Kidney tubule cell (primary cell): Measurements from ENCODE around the gene TTLL11.
"Not testable (repeated sequence)": the region's sequence is repeated elsewhere in the genome, so short reads cannot be mapped to it uniquely, and the experiment has no call there.

Experiments used
- DNase-seq: peaks from one replicate; pipeline ENCODE4 v3.0.0-alpha.2; 2018; ENCODE audit warnings: low spot score

The TTLL11 gene

DNA sequence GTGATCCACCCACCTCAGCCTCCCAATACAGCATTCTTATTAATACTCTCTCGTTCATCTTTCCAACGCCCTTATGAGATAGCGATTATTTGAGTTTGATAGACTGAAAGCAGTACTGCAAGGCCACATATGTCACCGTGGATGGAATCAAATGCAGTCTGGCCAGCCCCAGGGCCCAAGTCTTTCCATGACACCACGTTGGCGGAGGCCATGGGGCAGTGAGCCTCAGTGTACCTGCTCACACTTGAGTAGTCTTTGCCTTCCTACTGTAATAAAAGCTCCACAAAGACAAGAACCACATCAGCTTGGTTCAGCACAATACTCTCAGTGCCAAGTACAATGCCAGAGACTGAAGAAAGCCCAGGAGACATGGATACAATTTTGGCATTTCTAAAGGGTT, 88.5 kb downstream of the TTLL11 start:
- no peak for DNase-seq

DNA sequence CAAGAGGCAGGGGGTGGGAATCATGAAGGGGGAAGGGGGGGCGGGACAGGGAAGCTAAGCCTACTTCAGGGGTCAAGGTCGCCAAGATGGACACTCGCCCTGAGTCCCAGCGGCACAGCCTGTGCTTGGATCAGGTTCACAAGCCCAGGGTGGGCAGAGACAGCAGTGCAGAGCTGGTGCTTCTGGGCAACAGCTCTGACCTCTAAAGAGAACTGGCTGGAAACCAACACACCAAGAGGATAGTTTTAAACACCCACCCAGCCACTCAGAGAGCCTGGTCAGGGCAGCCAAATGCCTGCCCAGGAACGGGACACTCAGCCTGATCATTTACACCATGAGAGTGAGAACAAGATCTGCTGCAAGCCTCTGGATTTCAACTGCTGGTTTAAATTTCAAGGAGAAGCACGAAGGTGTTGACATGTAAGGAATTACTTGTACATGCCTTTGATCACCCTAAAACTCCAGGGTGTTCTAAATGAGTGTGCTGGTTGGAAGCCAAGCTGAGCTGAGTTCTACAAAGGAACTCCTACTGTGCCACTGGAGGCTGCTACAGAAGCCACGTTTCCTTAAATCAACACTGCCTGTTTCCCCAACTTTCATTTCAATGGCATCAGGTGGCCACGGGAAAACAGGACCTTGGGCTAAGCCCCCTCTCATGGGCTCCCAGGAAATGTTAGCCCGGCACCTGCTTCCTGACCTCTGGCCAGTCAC, 91.5 kb downstream of the TTLL11 start:
- DNase-seq: no peak

DNA sequence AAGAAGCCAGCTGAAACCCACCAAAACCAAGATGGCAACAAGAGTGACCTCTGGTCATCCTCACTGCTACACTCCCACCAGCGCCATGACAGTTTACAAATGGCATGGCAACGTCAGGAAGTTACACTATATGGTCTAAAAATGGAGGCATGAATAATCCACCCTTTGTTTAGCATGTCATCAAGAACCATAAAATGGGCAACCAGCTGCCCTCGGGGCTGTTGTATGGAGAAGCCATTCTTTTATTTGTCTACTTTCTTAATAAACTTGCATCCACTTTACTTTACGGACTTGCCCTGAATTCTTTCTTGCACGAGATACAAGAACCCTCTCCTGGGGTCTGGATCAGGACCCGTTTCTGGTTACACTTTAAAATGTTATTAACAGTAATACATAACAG, 92.6 kb downstream of the TTLL11 start:
- DNase-seq: not testable (repeated sequence)

DNA sequence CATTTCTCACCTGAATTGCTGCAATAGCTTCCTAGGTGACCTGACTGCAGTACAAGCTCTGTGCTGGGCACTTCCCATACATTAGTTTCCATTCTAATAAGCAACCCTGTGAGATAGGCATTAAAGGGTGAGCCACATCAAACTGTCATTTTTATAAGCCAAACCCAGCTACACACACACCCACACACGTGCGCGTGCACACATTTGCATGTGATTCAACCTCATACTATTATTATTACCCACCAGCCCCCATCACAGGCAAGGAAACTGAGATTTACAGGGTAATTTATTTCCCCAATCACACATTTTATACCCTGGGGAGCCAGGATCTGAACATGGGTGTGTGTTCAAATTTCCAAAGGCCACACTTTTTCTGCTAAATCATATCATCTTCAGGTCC, 93.6 kb downstream of the TTLL11 start:
- no peak for DNase-seq

DNA sequence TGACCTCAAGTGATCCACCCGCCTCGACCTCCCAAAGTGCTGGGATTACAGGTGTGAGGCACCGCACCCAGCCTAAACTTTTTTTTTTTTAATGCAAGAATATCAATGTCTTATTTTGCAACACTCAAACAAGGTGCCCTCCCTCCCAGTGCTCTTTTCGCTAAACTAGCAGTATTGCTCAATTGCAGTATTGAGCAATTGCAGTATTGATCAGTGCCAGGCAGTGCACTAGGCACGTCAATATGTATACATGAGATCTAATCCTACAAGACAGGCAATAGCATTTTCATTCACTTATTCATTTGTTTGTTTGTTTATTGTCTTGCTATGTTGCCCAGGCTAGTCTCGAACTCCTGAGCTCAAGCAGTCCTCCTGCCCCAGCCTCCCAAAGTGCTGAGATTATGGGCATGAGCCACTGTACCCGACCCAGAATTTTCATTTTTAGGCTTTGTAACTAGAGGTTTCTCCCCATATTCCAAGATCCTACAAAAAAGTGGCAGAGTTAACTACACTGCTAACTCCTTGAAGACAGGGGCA, 94.5 kb downstream of the TTLL11 start:
- DNase-seq: no peak

DNA sequence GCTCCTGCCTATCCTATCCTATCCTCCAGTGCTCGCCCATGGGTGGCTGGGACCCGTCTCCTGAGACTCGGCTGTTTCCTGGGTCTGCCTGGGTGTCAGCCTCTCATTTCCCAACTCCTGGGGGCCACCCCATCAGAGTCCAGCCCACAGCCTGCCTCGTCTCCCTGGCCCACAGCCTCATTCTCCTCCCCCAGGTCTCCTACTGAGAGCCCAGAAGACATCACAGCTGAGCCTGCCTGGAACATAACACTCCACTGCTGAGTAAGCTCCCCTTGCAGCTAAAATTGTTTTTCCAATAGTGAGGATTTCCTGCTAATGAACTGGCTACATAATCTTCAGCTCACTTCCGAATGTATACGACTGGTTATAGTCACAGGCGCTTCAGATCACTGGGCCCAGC, 95.3 kb downstream of the TTLL11 start:
- DNase-seq: no peak

DNA sequence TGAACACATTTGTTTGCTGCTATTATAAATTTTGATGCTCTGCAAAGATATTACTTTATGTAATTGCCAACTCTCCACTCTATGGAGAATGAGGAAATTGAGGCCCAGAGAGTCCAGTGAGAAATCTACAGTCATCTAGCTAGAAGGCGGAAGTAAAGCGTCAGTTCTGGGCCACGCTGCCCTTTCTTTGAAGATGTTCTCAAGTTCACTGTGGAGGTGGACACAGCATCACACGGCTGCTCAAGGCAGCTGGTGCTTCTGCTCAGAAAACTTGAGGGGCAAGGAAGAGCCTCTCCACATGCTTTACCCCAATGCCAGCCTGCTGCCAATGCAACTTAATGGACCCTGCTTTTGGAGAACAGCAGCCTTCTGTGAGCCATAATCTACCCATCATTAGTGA, 96.3 kb downstream of the TTLL11 start:
- no peak for DNase-seq

DNA sequence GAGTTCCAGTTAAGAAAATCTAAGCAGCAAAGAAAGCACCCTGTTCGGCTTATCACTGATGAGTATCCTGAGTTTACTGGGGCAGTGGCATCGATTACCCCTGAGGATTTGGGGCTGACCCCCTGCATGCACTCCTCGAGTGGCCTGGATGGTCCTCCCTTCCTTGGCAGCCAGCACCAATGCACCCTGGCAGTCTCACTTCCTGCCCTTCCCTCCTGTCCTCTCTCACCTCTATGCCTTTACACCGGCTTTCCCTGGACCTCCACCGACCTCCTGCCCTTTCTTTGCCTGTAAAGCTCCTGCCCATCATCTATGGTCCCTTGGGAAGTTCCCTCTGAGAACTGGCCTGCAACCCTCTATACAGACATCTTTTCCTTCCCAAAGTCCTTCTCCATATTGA, 97.1 kb downstream of the TTLL11 start:
- DNase-seq: no peak

DNA sequence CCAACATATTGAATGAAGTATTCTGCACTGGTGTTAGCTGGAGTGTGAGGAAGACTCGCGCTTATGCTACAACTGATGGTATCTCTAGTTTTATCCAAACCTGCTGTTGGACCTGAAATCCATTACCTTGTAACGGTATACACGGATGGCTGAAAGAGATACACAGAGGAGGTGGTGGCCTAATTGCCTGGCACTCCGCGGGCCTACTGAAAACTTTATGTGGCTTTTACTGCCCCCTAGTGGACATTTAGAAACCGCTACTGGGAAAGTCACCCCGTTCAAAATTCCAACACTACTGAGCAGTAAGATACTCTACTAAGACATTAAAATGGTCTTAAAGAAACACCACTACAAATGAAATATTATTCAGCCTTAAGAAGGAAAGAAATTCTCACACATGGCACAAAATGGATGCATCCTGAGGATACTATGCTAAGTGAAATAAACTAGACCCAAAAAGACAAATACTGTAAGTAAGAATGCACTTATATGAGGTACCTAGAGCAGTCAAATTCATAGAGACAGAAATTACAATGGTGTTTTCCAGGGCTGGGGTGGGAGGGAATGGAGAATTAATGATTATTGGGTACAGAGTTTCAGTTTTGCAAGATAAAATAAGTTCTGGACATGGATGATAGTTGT, 100.4 kb downstream of the TTLL11 start:
- peak; percentile 81 for DNase-seq

DNA sequence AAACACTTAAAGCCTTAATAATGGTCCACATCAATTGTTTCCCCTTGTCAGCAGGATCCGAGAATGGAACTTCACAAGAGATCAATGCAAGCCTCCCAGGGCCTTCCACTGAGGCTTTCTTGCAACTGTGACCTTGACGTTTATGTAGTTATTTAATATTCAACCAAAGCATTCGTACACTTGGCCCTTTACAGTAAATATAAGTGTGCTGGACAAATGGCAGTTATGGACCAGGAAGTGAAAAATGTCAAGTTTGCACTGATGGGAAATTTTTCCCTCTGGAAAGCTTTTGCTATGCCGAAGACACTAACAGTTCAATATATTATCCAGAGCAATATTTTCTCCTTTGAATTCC, 101.8 kb downstream of the TTLL11 start:
- DNase-seq: no peak

DNA sequence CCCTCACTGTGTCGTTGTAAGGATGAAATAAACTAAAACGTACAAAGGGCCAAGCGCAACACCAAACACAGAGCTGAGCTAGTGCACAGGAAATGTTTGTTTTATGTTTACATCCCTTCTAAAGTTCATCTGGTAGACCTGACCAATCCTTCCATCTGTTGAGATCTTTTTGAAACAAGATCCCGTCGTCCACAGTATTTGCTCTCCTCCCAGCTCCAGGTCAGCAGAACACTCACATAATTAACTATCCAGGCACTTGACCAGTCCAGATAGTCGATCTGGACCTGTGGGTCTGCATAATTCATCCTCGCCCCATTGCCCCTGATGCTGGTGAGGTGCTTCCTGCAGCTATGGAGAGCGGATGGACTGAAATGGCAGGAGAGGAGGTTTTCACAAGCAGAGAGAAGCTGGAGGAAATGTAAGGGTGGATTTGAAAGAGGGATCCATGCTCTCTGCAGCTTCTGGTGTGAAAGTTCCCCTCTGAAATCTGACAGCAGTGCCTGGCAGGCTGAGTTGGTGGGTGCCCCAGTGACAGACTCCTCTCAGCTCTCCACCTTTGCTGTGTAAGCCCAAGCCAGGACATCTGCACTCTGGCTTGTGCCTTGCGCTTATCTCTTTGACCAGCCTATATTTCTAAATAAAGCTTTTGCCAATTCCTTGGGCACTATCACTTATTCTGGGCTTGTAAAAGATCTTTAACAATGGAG, 102.4 kb downstream of the TTLL11 start:
- no peak for DNase-seq

DNA sequence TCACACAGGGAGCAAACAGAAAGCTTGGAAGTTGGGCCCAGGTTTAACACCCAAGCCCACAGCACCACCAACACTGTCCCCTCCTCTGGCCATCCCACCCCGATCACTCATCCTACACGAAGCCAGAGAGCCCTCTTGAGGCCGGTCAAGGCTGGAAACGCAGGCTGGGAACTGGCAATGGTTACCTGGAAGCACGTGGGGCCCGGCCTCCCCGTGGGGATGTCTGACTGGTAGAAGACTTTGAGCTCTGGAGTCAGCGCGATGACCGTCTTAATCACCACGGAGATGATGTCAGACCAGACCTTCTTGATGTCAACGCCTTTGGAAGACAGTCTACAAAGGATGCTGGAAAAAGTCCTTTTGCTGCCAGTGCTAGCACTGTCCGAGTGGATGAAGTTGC, 104.1 kb downstream of the TTLL11 start:
- DNase-seq: peak; percentile 39

DNA sequence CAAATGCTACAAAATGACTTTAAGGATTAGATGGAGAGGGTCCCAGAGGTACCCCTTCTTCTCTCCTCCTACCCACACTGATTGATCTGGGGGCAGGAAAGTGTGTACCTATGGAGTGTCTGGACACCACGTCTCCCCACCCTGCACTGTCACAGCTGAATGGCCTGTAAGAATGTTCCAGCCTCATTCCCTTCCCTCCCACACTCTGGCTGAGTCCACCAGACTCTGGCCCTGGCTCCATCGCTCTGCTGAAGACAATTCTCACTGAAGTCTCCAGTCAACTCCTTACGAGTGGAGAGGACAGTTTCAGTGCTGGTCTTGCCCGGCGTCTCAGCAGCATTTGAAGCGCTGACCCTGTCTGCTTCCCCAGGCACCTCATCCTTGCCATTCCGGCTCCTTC, 105.8 kb downstream of the TTLL11 start:
- DNase-seq: peak; percentile 66

DNA sequence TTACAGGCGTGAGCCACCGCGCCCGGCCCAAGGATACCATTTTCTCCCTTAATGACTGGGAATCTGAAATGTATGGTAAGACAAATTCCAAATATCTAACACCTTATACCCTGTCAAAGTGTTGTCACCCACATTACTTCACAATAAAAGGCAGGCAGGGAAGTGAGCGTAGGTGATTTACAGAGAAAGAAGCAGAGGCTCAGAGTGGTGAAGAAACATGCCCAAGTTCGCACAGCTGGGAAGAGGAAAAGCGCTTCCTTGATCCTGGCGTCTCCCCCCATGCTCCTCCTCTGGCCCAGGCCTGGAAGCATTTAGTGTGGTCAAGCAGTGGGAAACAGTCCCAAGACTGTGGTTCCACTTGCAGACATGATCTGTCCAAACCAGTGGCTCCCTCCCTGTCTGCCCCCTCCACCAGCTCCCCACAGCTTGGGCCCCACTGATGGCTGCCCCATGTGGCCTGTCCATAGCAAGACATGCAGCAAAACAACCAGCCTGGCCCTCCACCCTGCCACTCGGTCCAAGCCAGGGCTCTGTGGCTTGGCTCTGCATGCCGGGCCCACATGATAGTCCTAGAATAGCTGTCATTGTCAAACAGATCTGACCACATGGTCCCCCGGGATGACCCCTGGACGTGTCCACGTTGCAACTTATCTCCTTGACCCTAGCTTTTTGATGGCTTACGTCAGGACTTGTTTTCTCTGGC, 107.2 kb downstream of the TTLL11 start:
- DNase-seq: no peak

DNA sequence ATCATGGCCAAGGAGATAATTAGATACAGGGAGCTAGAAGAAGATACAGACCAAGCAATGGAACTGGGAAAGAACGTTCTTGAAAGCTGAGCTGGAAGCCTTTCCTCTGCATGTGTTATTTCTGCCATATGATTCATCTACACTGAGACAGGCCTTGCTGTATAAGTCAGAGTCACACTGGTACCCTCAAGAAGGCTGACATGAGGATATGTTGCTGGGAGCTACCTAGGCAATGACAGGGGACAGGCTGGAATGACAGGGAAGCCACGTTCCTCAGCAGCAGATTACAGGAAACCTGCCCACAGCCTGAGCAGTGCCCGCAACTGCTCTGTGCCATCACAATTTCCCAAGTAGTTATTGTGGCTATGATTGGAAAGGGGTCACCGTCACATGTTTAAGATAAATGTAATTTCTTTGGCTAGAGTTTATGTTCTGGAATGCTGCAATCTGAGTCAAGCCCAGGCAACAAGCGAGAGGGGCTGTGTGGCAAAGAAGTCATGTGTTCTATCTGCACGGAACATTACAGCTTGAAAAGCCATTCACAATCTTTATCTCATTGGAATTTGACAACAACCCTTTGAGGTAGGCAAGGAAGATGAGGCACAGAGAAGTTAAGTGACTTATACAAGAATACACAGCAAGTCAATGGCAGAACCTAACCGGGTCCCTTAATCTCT, 108.2 kb downstream of the TTLL11 start:
- peak; percentile 67 for DNase-seq

DNA sequence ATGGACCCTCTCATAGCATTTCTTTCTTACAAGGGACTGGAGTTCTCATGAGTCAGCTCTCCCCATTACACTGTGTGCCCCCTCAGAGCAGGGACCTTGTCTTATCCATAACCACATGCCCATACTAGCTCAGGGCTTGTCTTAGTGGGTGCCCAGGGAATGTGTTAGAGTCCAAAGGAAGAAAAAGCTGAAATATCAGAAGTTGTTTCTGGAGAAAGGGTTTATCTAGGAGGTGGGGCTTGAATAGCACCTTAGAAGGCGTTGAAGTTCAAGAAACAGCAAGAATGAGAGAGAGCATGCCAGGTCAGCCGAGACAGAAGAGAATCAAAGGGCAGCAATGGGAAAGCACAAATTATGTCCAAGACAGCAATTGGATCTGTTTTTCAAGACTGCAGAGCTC, 109.4 kb downstream of the TTLL11 start:
- DNase-seq: no peak

DNA sequence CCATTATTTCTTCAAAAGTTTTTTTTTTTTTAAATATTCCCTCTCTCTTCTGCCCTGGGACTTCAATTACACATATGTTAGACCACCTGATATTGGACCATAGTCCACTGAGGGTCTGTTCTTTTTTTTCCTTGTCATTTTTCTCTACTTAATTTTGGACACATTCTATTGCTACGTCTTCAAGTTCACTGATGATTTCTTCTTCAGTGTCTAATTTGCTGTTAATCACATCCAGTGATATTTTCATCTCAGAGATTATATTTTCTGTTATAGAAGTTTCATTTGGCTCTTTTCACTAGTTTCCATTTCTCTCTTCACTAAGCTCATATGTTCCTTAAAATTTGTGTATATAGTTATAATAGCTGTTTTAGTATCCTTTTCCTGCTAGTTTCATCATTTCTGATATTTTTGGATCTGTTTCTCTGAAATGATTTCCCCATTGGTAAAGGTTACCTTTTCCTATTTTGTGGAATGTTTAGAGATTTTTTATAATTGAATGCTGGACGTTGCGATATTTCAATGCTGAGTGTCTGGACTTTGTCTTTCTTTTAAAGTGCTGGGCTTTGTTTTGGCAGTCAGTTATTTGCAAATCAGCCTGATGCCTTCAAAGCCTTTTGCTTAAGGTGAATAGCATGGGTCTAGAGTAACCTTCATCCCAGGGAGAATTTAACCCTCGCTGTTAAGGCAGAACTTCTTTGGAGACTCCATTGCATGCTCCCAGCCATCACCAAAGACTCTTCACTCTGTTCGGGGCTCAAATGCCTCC, 111.8 kb downstream of the TTLL11 start:
- DNase-seq: no peak

DNA sequence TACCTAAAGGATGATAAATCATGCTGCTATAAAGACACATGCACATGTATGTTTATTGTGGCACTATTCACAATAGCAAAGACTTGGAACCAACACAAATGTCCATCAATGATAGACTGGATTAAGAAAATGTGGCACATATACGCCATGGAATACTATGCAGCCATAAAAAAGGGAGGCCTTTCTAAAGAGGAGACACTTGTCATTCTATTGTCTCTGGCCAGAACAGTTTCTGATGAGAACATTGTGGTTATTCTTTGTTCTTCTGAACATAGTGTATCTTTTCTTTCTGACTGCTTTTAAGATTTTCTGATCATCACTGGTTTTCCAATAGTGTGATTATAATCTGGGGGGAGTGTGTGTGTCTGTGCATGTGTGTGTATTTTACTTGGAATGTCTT, 112.4 kb downstream of the TTLL11 start:
- DNase-seq: not testable (repeated sequence)

DNA sequence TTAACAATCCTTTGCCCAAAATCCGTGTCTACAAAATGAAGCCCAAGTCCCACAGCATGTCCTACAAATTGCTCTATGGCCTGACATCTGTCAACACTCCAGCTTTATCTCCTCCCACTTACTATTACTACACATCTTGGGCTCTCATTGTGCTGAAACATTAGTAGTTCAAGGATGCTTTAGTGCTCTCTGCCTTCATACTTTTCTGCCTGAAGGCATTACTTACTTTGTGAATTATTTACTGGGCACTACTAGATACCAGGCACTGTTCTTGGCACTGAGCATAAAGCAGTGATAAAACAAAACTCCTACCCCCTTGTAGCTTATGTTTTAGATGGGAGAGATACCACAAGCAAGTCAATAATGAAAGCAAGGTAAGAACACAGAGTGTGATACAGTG, 113.4 kb downstream of the TTLL11 start:
- DNase-seq: no peak

DNA sequence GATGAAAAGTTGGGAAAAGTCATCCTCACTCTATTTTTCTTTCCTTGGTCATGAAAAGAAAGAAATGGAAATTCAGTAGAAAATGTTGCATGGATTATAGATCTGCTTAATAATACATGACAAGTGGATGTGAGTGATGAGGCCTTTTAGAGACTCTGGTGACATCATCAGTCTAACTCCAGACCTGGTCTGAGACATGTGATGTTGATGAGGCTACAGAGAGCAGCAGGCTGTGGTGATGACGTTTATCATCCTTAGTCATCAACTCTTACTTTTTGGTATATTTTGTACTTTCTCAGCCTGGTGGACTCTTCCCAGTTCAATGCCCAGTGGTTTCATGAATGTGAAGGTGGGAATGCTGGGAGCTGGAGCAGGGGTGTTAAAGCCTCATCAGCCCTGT, 116.4 kb downstream of the TTLL11 start:
- peak; percentile 88 for DNase-seq

DNA sequence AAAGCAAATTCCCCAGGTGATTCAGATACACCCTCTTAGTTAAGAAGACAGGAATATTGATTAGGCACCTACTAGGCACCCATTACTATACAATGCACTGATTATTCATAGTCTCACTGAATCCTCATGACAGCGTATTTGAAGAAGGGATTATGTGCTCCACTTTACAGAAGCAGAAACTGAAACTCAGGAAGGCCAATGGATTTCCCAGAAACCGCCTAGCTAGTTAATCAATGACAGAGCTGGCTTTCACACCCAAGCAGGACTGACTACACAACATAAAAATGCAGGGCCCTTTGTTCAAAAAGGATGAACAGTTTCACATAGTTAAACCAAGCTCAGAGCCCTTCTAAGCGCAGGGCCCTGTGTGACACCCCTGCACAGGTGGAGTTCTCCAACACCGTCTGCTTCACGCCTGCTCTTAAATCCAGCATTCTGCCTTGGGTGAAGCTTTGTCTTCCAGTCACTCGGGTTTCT, 117.3 kb downstream of the TTLL11 start:
- DNase-seq: peak; percentile 99
